ENCODE measurements around the gene CARMIL3. TPM values are rescaled to one million over a fixed set of nuclear protein-coding genes. Genes with fewer than 3 reads are reported as not detected.

The CARMIL3 gene
- total RNA-seq, 1 donor from 2014 or later: 0.60 TPM

DNA sequence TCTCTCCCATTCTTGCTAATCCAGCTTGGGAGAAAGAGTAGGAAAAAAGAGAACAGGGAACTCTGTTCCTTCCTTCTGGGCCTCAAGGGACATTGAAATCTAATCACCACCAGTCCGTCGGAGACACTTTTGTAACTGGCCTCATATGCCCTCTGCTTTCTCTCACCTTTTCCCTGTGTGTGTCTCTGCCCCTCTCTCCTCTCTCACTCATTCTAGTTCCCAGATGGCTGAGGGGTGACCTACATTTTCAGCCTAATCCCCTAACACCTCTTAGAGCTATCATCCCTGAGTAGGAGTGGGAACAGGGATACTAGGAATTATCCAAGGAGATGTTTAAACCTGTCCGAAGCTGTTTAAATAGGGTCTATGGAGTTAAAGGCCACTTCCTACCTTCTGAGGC lies 33.4 kb downstream of the CARMIL3 start:
- H3K27ac Mint-ChIP-seq (ENCODE audit: unreplicated experiment): no peak overlapping the region
- H3K9me3 Mint-ChIP-seq (ENCODE audit: low read depth): no peaks in the 10 kb centered on the region
- DNase-seq (ENCODE audit: low spot score): no peak
- no peak overlapping the region for H3K4me3 Mint-ChIP-seq (ENCODE audit: unreplicated experiment)
- peaks cover 17% of the 10 kb centered on the region for H3K27me3 Mint-ChIP-seq (ENCODE audit: low read depth)
- H3K4me1 Mint-ChIP-seq (ENCODE audit: low read depth): peaks cover 8% of the 10 kb centered on the region
- TF ChIP-seq, protein P1, sequence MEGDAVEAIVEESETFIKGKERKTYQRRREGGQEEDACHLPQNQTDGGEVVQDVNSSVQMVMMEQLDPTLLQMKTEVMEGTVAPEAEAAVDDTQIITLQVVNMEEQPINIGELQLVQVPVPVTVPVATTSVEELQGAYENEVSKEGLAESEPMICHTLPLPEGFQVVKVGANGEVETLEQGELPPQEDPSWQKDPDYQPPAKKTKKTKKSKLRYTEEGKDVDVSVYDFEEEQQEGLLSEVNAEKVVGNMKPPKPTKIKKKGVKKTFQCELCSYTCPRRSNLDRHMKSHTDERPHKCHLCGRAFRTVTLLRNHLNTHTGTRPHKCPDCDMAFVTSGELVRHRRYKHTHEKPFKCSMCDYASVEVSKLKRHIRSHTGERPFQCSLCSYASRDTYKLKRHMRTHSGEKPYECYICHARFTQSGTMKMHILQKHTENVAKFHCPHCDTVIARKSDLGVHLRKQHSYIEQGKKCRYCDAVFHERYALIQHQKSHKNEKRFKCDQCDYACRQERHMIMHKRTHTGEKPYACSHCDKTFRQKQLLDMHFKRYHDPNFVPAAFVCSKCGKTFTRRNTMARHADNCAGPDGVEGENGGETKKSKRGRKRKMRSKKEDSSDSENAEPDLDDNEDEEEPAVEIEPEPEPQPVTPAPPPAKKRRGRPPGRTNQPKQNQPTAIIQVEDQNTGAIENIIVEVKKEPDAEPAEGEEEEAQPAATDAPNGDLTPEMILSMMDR (IDR thresholded peaks at IDR 0.05): no peak
- H3K36me3 Mint-ChIP-seq (ENCODE audit: low read depth): no peaks in the 10 kb centered on the region

GRCh38 chr14:24086193-24086955 lies 34.6 kb downstream of the CARMIL3 start:
- Mint-ChIP-seq H3K27ac (ENCODE audit: unreplicated experiment) (no peak overlapping the region), H3K27me3 (ENCODE audit: low read depth) (peaks cover 16% of the 10 kb centered on the region), H3K9me3 (ENCODE audit: low read depth) (no peaks in the 10 kb centered on the region), H3K4me3 (ENCODE audit: unreplicated experiment) (no peak overlapping the region), H3K4me1 (ENCODE audit: low read depth) (peaks cover 5% of the 10 kb centered on the region), H3K36me3 (ENCODE audit: low read depth) (no peaks in the 10 kb centered on the region)
- TF ChIP-seq, protein P1 (IDR thresholded peaks at IDR 0.05): no peak
- peak; percentile 26 for DNase-seq (ENCODE audit: low spot score)

DNA sequence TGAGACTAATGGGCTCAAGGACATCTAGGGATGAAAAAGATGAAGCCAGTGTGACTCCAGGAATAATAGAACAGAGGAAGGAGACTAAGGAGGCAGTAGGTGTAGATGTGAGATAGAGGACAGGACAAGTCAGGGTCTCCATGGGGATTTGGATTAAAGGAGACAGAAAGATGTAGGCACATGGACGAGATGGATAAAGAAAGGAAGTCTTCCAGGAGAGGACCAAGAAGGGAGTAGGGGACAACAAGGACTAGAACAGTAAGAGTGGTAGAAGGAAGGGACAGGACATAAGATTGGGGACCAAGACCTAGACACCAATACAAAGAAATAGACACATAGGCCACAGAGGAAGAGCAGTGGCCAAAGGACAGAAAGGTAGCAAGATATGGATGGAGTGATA lies 35.2 kb downstream of the CARMIL3 start:
- TF ChIP-seq, protein P1 (IDR thresholded peaks at IDR 0.05): no peak
- Mint-ChIP-seq H3K27me3 (ENCODE audit: low read depth) (peaks cover 13% of the 10 kb centered on the region), H3K27ac (ENCODE audit: unreplicated experiment) (no peak overlapping the region), H3K4me3 (ENCODE audit: unreplicated experiment) (no peak overlapping the region), H3K36me3 (ENCODE audit: low read depth) (no peaks in the 10 kb centered on the region), H3K4me1 (ENCODE audit: low read depth) (peaks cover 2% of the 10 kb centered on the region), H3K9me3 (ENCODE audit: low read depth) (no peaks in the 10 kb centered on the region)
- DNase-seq (ENCODE audit: low spot score): no peak

DNA sequence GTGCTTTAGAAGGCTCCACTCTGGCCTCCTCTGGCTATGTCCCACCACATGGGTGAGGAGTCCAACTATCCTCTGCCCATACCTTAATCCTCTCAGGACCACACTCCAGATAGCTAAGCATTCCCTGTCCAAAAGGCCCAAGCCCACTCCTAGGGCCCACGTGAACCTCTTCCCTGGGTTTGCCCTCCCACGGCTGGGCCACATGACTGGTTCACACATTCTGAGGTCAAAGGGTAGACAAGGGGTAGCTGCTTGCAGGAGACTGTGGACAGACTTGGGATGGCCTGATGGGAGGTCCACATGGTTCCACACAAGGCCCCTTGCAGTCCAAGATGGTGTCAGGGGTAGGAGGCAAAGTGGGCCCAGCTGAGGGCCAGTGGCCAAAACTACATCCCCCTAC lies 36.3 kb downstream of the CARMIL3 start:
- no peak for DNase-seq (ENCODE audit: low spot score)
- Mint-ChIP-seq H3K4me3 (ENCODE audit: unreplicated experiment) (no peak overlapping the region), H3K27ac (ENCODE audit: unreplicated experiment) (no peak overlapping the region), H3K4me1 (ENCODE audit: low read depth) (peaks cover 10% of the 10 kb centered on the region), H3K36me3 (ENCODE audit: low read depth) (no peaks in the 10 kb centered on the region), H3K27me3 (ENCODE audit: low read depth) (peaks cover 6% of the 10 kb centered on the region), H3K9me3 (ENCODE audit: low read depth) (no peaks in the 10 kb centered on the region)
- TF ChIP-seq, protein P1 (IDR thresholded peaks at IDR 0.05): no peak

GRCh38 chr14:24089890-24090289 lies 38.1 kb downstream of the CARMIL3 start:
- H3K9me3 Mint-ChIP-seq (ENCODE audit: low read depth): no peaks in the 10 kb centered on the region
- H3K27ac Mint-ChIP-seq (ENCODE audit: unreplicated experiment): no peak overlapping the region
- TF ChIP-seq, protein P1 (IDR thresholded peaks at IDR 0.05): no peak
- peaks cover 4% of the 10 kb centered on the region for H3K27me3 Mint-ChIP-seq (ENCODE audit: low read depth)
- no peak overlapping the region for H3K4me3 Mint-ChIP-seq (ENCODE audit: unreplicated experiment)
- H3K4me1 Mint-ChIP-seq (ENCODE audit: low read depth): peaks cover 17% of the 10 kb centered on the region
- no peaks in the 10 kb centered on the region for H3K36me3 Mint-ChIP-seq (ENCODE audit: low read depth)
- no peak for DNase-seq (ENCODE audit: low spot score)

Measured in chondrocyte (in vitro differentiated cells).